Testis (tissue), 3 donors: ENCODE measurements around the gene ELOA2. TPM values are rescaled to one million over a fixed set of nuclear protein-coding genes. Genes with fewer than 3 reads are reported as not detected.

Experiments used
- polyA plus RNA-seq: library from polyadenylated mRNA; stranded (reverse); fragments of 350-450 nt; fragmentation: Illumina TruSeq; extraction: RNeasy Lipid Tissue Mini Kit (QIAGEN cat#74804); gene quantifications from one replicate; pipeline ENCODE4 v1.2.3, GENCODE V29; 2014; ENCODE audit warnings: low read depth, low replicate concordance; ENCODE audit not compliant: insufficient read depth
- total RNA-seq, 2 donors: library from RNA; depleted of rRNA; stranded (reverse); fragments of >200 nt; gene quantifications; one replicate each; pipeline ENCODE4 v1.2.3, GENCODE V29; 2016

Gene ELOA2
- total and polyA plus RNA-seq, 3 donors from 2014 or later, result 4.4 to 8.4 (median 8.0) TPM

Other genes starting within 250 kb of the ELOA2 start
- gene PIAS2, start 118.1 kb downstream of the ELOA2 start, total RNA-seq, result 10 to 100 TPM; 74.6 to 96.7 TPM
- 318 TPM for gene PIAS2, start 118.1 kb downstream of the ELOA2 start, polyA plus RNA-seq
- gene KATNAL2, start 118.0 kb downstream of the ELOA2 start, total RNA-seq, result 10 to 100 TPM; 17.5 to 36.8 TPM
- 36.2 TPM for gene KATNAL2, start 118.0 kb downstream of the ELOA2 start, polyA plus RNA-seq
- gene HDHD2, start 114.9 kb upstream of the ELOA2 start, total RNA-seq, result 10 to 100 TPM; 39.8 to 40.4 TPM
- 32.3 TPM for gene HDHD2, start 114.9 kb upstream of the ELOA2 start, polyA plus RNA-seq
- gene IER3IP1, start 140.7 kb upstream of the ELOA2 start, total RNA-seq, result 10 to 100 TPM; 12.3 to 14.2 TPM
- 15.9 TPM for gene IER3IP1, start 140.7 kb upstream of the ELOA2 start, polyA plus RNA-seq
- gene SKOR2, start 216.0 kb upstream of the ELOA2 start, total RNA-seq, result 1 to 10 TPM in 1 of 2 donors, under 1 TPM in 1; 0.43 to 1.4 TPM
- gene SKOR2, start 216.0 kb upstream of the ELOA2 start, polyA plus RNA-seq, result 0.59 TPM